Left ventricle myocardium inferior (tissue), 1 donor: ENCODE results near the gene PARVB. TPM values are rescaled to one million over a fixed set of nuclear protein-coding genes. Genes with fewer than 3 reads are reported as not detected.

Experiments
- DNase-seq: peaks from one replicate; pipeline ENCODE4 v3.0.0-alpha.2; 2020
- H3K27ac ChIP-seq: fragments of 200-600 bp; replicated peaks from 2 replicates; pipeline ENCODE4 v1.8.0; 2021
- H3K27me3 ChIP-seq: fragments of 200-600 bp; 2 replicates; pipeline ENCODE4 v1.8.0; 2021; ENCODE audit warnings: low read depth
- H3K36me3 ChIP-seq: fragments of 200-600 bp; 2 replicates; pipeline ENCODE4 v1.8.0; 2021
- H3K4me1 ChIP-seq: fragments of 200-600 bp; 2 replicates; pipeline ENCODE4 v1.8.0; 2021
- H3K4me3 ChIP-seq: fragments of 200-600 bp; 2 replicates; pipeline ENCODE4 v1.8.0; 2021; ENCODE audit warnings: mild to moderate bottlenecking, moderate library complexity
- H3K9me3 ChIP-seq: fragments of 200-600 bp; replicated peaks from 2 replicates; pipeline ENCODE4 v1.8.0; 2021
- CTCF ChIP-seq: fragments of 200-600 bp; IDR thresholded peaks from 2 replicates; pipeline ENCODE4 v1.8.0; 2021; ENCODE audit warnings: antibody characterized with exemption, mild to moderate bottlenecking, borderline replicate concordance
- intact Hi-C: fragments of 100-400 bp; cut with micrococcal nuclease; formaldehyde crosslinking; loops from one replicate; pipeline ENCODE4 v1.11.0; 2022
- total RNA-seq: library from RNA; stranded (reverse); fragmentation: NEBNext Ultra II Directional; extraction: Animal tissue kit (Norgen Biotek cat#: 25700); gene quantifications from one replicate; pipeline ENCODE4 v1.2.1, GENCODE V29; 2021
- donor health status: DM: no; HTN: yes; CAD: no; lungs with severe emphysema.

Gene PARVB
- total RNA-seq, 1 donor from 2014 or later: 155 TPM

GRCh38 chr22:44211946-44212930, 188.1 kb downstream of the PARVB start:
- Histone ChIP-seq H3K9me3 (peaks cover 36% of the 10 kb centered on the region), H3K27me3 (peaks cover 2% of the 10 kb centered on the region), H3K4me3 (no peak overlapping the region), H3K4me1 (peaks cover 8% of the 10 kb centered on the region), H3K27ac (no peak overlapping the region), H3K36me3 (no peaks in the 10 kb centered on the region)
- no peak for DNase-seq
- intact Hi-C loops: no loop called here
- no peak for TF ChIP-seq CTCF

- H3K4me3 ChIP-seq: no peak overlapping the region
- H3K36me3 ChIP-seq: no peaks in the 10 kb centered on the region
- peaks cover 9% of the 10 kb centered on the region for H3K27me3 ChIP-seq
- H3K9me3 ChIP-seq: peaks cover 36% of the 10 kb centered on the region
- TF ChIP-seq CTCF: no peak
- peaks cover 8% of the 10 kb centered on the region for H3K4me1 ChIP-seq
- no peak overlapping the region for H3K27ac ChIP-seq
- DNase-seq: no peak
- intact Hi-C loops: no loop called here
These were observed 188.8 kb downstream of the PARVB start for GRCh38 chr22:44212936-44213335.

GRCh38 chr22:44213489-44214043, 189.5 kb downstream of the PARVB start:
- TF ChIP-seq CTCF: no peak
- H3K27me3 ChIP-seq: peaks cover 15% of the 10 kb centered on the region
- no peak for DNase-seq
- H3K27ac ChIP-seq: no peak overlapping the region
- peaks cover 34% of the 10 kb centered on the region for H3K9me3 ChIP-seq
- no peak overlapping the region for H3K4me3 ChIP-seq
- H3K36me3 ChIP-seq: no peaks in the 10 kb centered on the region
- peaks cover 8% of the 10 kb centered on the region for H3K4me1 ChIP-seq
- intact Hi-C loops: no loop called here

GRCh38 chr22:44214187-44214586, 190.1 kb downstream of the PARVB start:
- no peak for TF ChIP-seq CTCF
- intact Hi-C loops: no loop called here
- DNase-seq: no peak
- H3K27me3 ChIP-seq: peaks cover 18% of the 10 kb centered on the region
- no peak overlapping the region for H3K27ac ChIP-seq
- H3K9me3 ChIP-seq: peaks cover 28% of the 10 kb centered on the region
- H3K4me3 ChIP-seq: no peak overlapping the region
- H3K4me1 ChIP-seq: peaks cover 8% of the 10 kb centered on the region
- H3K36me3 ChIP-seq: no peaks in the 10 kb centered on the region

GRCh38 chr22:44214764-44215163, 190.7 kb downstream of the PARVB start:
- no peak overlapping the region for H3K27ac ChIP-seq

More at GRCh38 chr22:44214764-44215163, 190.7 kb downstream of the PARVB start:
- no peak for TF ChIP-seq CTCF
- peaks cover 22% of the 10 kb centered on the region for H3K9me3 ChIP-seq
- H3K27me3 ChIP-seq: peaks cover 23% of the 10 kb centered on the region
- no peak for DNase-seq
- H3K36me3 ChIP-seq: no peaks in the 10 kb centered on the region
- intact Hi-C loops: no loop called here
- no peak overlapping the region for H3K4me3 ChIP-seq
- peaks cover 8% of the 10 kb centered on the region for H3K4me1 ChIP-seq
